ENCODE data around the gene SLC39A12. TPM values are rescaled to one million over a fixed set of nuclear protein-coding genes. Genes with fewer than 3 reads are reported as not detected.
A peak's percentile ranks its signal among the peaks of the same experiment; 100 is the strongest.

SLC39A12 gene
- polyA plus RNA-seq, 2 of the 4 experiments (the other 2 are of a cell fraction) = not detected

- DNase-seq (ENCODE audit: low read depth in 1 of 2, low spot score in 1 of 2) (no peak), FAIRE-seq (no peak), ATAC-seq (no peak)
- POLR2A ChIA-PET = no interaction called here
- no peak overlapping the region for H3K4me2 ChIP-seq
- H3K9me3 ChIP-seq = no peaks in the 10 kb centered on the region
- no peak overlapping the region for H3K27ac ChIP-seq
- peaks cover 19% of the 10 kb centered on the region; the same call in 2 of the 3 replicates for H3K4me1 ChIP-seq
- no peak for TF ChIP-seq HEYL (CRISPR knock-in tag; IDR thresholded peaks at IDR 0.05)
- TF ChIP-seq SREBF2 (IDR thresholded peaks at IDR 0.05) = no peak
- TF ChIP-seq PBX3 (IDR thresholded peaks at IDR 0.05) = no peak
- TF ChIP-seq HOXB5 (CRISPR knock-in tag; IDR thresholded peaks at IDR 0.05) = no peak
- TF ChIP-seq BCL3 (IDR thresholded peaks at IDR 0.05) = no peak
- TF ChIP-seq RARB (CRISPR knock-in tag; IDR thresholded peaks at IDR 0.05) = no peak
- TF ChIP-seq HDAC2 (IDR thresholded peaks at IDR 0.05) = no peak
- TF ChIP-seq PHF8 (IDR thresholded peaks at IDR 0.05; ENCODE audit: borderline replicate concordance, low read depth) = no peak
- H3K4me3 ChIP-seq = no peak overlapping the region
- CTCF ChIA-PET = interaction anchor here (0.7 kb wide), 1 partner anchor 1259 kb away, joined by 3 read pairs; no protein-coding TSS in a partner anchor
Measured at GRCh38 chr10:17992266-17992665, 40.5 kb downstream of the SLC39A12 start.

GRCh38 chr10:17993361-17993760 is 41.6 kb downstream of the SLC39A12 start:
- ATAC-seq = peak in 1 of 2 experiments; percentile 56; a peak in 3 of 6 replicates
- Histone ChIP-seq H3K27ac (no peak overlapping the region), H3K4me1 (peaks cover 19% of the 10 kb centered on the region; the same call in 2 of the 3 replicates), H3K4me2 (peak overlapping the region; percentile 29; the same call in 1 of the 3 replicates), H3K9me3 (no peaks in the 10 kb centered on the region), H3K4me3 (no peak overlapping the region)
- ChIA-PET CTCF (no interaction called here), POLR2A (no interaction called here)
- peak in 1 of 2 experiments; percentile 38 for DNase-seq (ENCODE audit: low read depth in 1 of 2, low spot score in 1 of 2)
- 12% methylated on average over 3 of the region's 3 CpGs for WGBS (ENCODE audit: missing lambda C conversion rate)
- TF ChIP-seq POLR2AphosphoS2 (conservative IDR thresholded peaks at IDR 0.05; ENCODE audit: low read length) (no peak), ZNF302 (CRISPR knock-in tag; IDR thresholded peaks at IDR 0.05) (no peak), RNF2 (IDR thresholded peaks at IDR 0.05; ENCODE audit: borderline replicate concordance, low read depth) (no peak), FOXS1 (CRISPR knock-in tag; IDR thresholded peaks at IDR 0.05) (no peak), HEYL (CRISPR knock-in tag; IDR thresholded peaks at IDR 0.05) (no peak), PBX3 (IDR thresholded peaks at IDR 0.05) (no peak), FOSB (CRISPR knock-in tag; IDR thresholded peaks at IDR 0.05) (no peak), ESRRA (IDR thresholded peaks at IDR 0.05; ENCODE audit: borderline replicate concordance, low read length) (no peak), KDM1A (IDR thresholded peaks at IDR 0.05; ENCODE audit: low read depth) (no peak), HOXB5 (CRISPR knock-in tag; IDR thresholded peaks at IDR 0.05) (no peak), FOSL2 (IDR thresholded peaks at IDR 0.05) (no peak), FOSL2 (CRISPR knock-in tag; IDR thresholded peaks at IDR 0.05) (no peak)
- FAIRE-seq = no peak

- no peaks in the 10 kb centered on the region for H3K4me1 ChIP-seq
- no peak overlapping the region for H3K4me3 ChIP-seq
- no peak overlapping the region for H3K27ac ChIP-seq
- DNase-seq (ENCODE audit: low read depth in 1 of 2, low spot score in 1 of 2) (no peak), FAIRE-seq (no peak), ATAC-seq (no peak)
- POLR2A ChIA-PET = no interaction called here
- CTCF ChIA-PET = no interaction called here
- H3K4me2 ChIP-seq = no peak overlapping the region
- no peaks in the 10 kb centered on the region for H3K9me3 ChIP-seq
- WGBS (ENCODE audit: missing lambda C conversion rate) = 81% methylated on average over 2 of the region's 2 CpGs
- no peak for TF ChIP-seq POLR2AphosphoS2 (conservative IDR thresholded peaks at IDR 0.05; ENCODE audit: low read length)
- no peak for TF ChIP-seq EP300 (IDR thresholded peaks at IDR 0.05)
- no peak for TF ChIP-seq SMC3 (IDR thresholded peaks at IDR 0.05)
- TF ChIP-seq BCL3 (IDR thresholded peaks at IDR 0.05) = no peak
- no peak for TF ChIP-seq SREBF2 (IDR thresholded peaks at IDR 0.05)
- no peak for TF ChIP-seq RARB (CRISPR knock-in tag; IDR thresholded peaks at IDR 0.05)
- no peak for TF ChIP-seq CHD2 (IDR thresholded peaks at IDR 0.05; ENCODE audit: low read length, partially characterized antibody)
- TF ChIP-seq POLR2A (IDR thresholded peaks at IDR 0.05; ENCODE audit: low read length) = no peak
- no peak for TF ChIP-seq EHMT2 (IDR thresholded peaks at IDR 0.05; ENCODE audit: low read depth)
- TF ChIP-seq KDM1A (IDR thresholded peaks at IDR 0.05; ENCODE audit: low read depth) = no peak
- no peak for TF ChIP-seq KDM5A (IDR thresholded peaks at IDR 0.05)
- no peak for TF ChIP-seq ZSCAN20 (CRISPR knock-in tag; IDR thresholded peaks at IDR 0.05)
- TF ChIP-seq ZC3H11A (IDR thresholded peaks at IDR 0.05) = no peak
- no peak for TF ChIP-seq HOXA7 (CRISPR knock-in tag; IDR thresholded peaks at IDR 0.05)
- no peak for TF ChIP-seq RFX5 (IDR thresholded peaks at IDR 0.05)
- TF ChIP-seq, protein P1, sequence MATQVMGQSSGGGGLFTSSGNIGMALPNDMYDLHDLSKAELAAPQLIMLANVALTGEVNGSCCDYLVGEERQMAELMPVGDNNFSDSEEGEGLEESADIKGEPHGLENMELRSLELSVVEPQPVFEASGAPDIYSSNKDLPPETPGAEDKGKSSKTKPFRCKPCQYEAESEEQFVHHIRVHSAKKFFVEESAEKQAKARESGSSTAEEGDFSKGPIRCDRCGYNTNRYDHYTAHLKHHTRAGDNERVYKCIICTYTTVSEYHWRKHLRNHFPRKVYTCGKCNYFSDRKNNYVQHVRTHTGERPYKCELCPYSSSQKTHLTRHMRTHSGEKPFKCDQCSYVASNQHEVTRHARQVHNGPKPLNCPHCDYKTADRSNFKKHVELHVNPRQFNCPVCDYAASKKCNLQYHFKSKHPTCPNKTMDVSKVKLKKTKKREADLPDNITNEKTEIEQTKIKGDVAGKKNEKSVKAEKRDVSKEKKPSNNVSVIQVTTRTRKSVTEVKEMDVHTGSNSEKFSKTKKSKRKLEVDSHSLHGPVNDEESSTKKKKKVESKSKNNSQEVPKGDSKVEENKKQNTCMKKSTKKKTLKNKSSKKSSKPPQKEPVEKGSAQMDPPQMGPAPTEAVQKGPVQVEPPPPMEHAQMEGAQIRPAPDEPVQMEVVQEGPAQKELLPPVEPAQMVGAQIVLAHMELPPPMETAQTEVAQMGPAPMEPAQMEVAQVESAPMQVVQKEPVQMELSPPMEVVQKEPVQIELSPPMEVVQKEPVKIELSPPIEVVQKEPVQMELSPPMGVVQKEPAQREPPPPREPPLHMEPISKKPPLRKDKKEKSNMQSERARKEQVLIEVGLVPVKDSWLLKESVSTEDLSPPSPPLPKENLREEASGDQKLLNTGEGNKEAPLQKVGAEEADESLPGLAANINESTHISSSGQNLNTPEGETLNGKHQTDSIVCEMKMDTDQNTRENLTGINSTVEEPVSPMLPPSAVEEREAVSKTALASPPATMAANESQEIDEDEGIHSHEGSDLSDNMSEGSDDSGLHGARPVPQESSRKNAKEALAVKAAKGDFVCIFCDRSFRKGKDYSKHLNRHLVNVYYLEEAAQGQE (IDR thresholded peaks at IDR 0.05) = no peak
Measured at GRCh38 chr10:18000601-18001000, 48.9 kb downstream of the SLC39A12 start.

Measured in A549 (cell line).